Measurements from ENCODE around the gene MDN1. TPM values are rescaled to one million over a fixed set of nuclear protein-coding genes. Genes with fewer than 3 reads are reported as not detected.
A peak's percentile ranks its signal among the peaks of the same experiment; 100 is the strongest.

The MDN1 gene
- total and polyA plus RNA-seq, 2 of the 13 experiments (the other 11 are each of a cell fraction or from before 2014, with no cell fraction given), result 18.8 to 52.9 TPM

GRCh38 chr6:89638320-89639195, 181.0 kb downstream of the MDN1 start, which contains the start of gene LYRM2 (continued):
- TF ChIP-seq SRSF4 (IDR thresholded peaks at IDR 0.05; ENCODE audit: low read depth, low read length, poor library complexity, severe bottlenecking) (no peak), AHDC1 (CRISPR knock-in tag; IDR thresholded peaks at IDR 0.05; ENCODE audit: borderline replicate concordance) (no peak), FOXP1 (IDR thresholded peaks at IDR 0.05) (no peak), FOXP1 (CRISPR knock-in tag; IDR thresholded peaks at IDR 0.05) (no peak), U2AF2 (IDR thresholded peaks at IDR 0.05; ENCODE audit: low read depth, low read length) (no peak), ZNF329 (CRISPR knock-in tag; IDR thresholded peaks at IDR 0.05; ENCODE audit: low read depth) (no peak; the same call in 1 of the 2 replicates), ZSCAN30 (CRISPR knock-in tag; IDR thresholded peaks at IDR 0.05) (no peak), PAF1 (CRISPR knock-in tag; IDR thresholded peaks at IDR 0.05) (no peak), JDP2 (CRISPR knock-in tag; IDR thresholded peaks at IDR 0.05; ENCODE audit: borderline replicate concordance) (no peak), ZBTB21 (CRISPR knock-in tag; IDR thresholded peaks at IDR 0.05) (no peak), ZGPAT (CRISPR knock-in tag; IDR thresholded peaks at IDR 0.05) (peak; percentile 86), ZNF841 (CRISPR knock-in tag; IDR thresholded peaks at IDR 0.05; ENCODE audit: borderline replicate concordance) (no peak), CBFB (CRISPR knock-in tag; IDR thresholded peaks at IDR 0.05) (peak; percentile 73; the same call in 1 of the 2 replicates), TP53 (CRISPR knock-in tag; conservative IDR thresholded peaks at IDR 0.05) (0 out of 2 replicates have a peak, but pooled peaks have one; percentile 40), CERS6 (CRISPR knock-in tag; IDR thresholded peaks at IDR 0.05) (no peak), PREB (CRISPR knock-in tag; IDR thresholded peaks at IDR 0.05) (no peak), RBM22 (optimal IDR thresholded peaks at IDR 0.05; ENCODE audit: low read length) (no peak), ZNF567 (CRISPR knock-in tag; IDR thresholded peaks at IDR 0.05; ENCODE audit: borderline replicate concordance) (0 out of 2 replicates have a peak, but pooled peaks have one; percentile 54), ZNF703 (CRISPR knock-in tag; IDR thresholded peaks at IDR 0.05; ENCODE audit: borderline replicate concordance) (no peak; the same call in 1 of the 2 replicates)

All from HepG2 (cell line).